ENCODE measurements around the gene SARM1. TPM values are rescaled to one million over a fixed set of nuclear protein-coding genes. Genes with fewer than 3 reads are reported as not detected.

SARM1 gene
- total RNA-seq, 2 donors from 2014 or later = 11.7 to 12.7 TPM

- intact Hi-C loops (cut with DNase I, micrococcal nuclease) = no loop called here
- ATAC-seq = no peak
- DNase-seq = no peak
These were observed 6.7 kb upstream of the SARM1 start, which contains the start of gene SEBOX for GRCh38 chr17:28364665-28365363. Gene SEBOX (minus strand): TSS chr17:28365199. CDS start chr17:28365151, 48 bp downstream.

DNA sequence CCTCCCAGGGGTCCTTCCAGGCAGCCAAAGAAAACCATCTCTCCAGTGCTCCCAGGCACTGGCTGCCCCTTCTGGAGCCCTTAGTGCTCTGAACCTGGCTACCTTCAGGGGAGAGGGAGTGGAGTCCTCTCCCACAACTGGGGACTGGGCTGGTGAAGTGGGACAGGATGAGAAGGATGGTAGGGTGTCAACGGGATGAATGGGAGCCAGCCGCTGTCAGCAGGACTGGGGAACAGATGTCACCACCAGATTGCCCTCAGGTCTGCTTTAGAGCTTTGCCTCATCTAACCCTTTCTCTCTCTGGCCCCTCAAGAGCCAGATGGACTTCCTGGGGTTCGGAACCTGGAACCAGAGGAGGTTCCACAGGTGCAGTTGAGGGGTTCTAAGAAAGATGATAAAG is 6.0 kb upstream of the SARM1 start:
- no peak for DNase-seq
- intact Hi-C loops (cut with DNase I, micrococcal nuclease) = no loop called here
- no peak for ATAC-seq

DNA sequence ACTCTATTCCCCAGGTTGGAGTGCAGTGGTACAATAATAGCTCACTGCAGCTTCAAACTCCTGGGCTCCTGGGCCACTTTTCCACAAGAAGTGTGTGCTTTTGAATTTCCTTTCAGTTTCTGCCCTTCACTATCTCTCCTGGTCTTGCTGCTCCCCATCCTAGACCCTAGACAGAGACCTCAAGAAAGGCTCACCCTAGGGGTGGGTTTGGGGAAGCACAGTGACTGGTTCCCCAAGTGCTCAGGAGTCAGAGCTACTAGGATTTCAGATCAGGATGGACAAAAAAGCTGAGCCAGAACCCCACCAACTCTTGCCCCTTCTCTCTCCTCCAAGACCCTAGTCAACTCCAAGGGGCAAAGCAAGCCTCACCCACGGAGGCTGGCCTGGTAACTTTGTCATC is 4.9 kb upstream of the SARM1 start:
- intact Hi-C loops (cut with DNase I, micrococcal nuclease) = no loop called here
- DNase-seq (no peak), ATAC-seq (no peak)

- no peak for ATAC-seq
- intact Hi-C loops (cut with DNase I, micrococcal nuclease) = no loop called here
- DNase-seq = no peak
These were observed 3.7 kb upstream of the SARM1 start for GRCh38 chr17:28367641-28368305.

DNA sequence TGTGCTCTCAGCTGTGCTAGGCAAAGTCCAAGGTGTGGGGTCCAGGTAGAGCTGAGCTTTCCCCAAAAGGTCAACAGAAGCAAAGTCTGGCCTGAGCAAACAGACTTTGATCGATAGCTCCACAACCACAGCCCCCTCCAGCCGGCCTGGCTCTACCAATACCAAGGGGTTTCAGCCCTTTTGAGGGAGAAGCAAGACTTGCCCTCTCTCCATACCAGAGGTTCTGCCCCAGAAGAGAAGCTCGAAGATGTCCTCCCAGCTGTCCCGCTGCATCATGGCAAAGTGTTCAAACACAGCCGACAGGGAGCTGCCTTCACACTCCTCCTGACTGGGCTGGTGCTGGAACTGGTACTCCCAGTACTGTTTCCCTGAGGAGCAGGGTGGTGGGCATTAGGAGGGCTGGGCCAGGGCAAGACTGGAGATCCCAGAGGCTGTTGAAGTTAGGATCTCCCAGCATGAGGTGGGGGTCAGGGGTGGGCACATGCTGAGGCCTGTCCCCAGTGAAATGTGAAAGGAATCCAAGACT is 3.1 kb upstream of the SARM1 start:
- no peak for DNase-seq
- intact Hi-C loops (cut with DNase I, micrococcal nuclease) = no loop called here
- no peak for ATAC-seq

DNA sequence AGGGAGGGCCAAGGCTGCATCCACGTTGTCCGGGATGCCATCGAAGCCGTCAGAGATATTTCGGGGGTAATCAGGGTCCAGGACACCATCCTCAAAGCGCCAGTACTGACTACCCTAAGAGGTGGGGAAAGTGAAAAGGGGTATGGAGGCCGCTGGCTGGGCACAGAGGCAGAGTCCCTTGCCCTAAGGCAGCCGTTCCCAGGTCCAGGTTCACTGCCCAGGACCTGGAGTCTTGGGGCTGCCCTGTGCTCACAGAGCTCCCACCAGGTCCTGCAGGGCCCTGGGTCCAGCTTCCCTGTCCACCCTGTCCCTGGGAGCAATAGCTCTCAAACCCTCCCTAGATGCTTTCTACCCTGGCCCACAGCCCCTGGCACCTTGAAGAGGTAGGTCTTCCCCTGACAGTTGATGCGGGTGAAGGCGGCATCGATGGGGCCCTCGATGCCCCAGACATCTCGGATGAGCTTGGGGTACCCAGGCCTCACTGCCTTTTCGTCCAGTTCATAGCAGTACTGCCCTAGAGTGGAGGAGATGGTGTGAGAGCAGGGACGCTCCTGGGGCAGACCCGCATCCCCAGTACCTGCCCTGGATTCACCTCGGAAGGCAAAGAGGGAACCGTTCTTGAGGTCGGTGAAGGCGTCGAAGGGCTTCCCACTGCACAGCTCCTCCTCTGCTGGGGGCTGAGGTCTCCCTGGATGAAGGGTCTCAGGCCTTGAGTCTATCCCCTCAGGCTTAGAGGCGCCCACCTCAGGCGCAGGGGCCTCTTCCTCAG is 2.4 kb upstream of the SARM1 start:
- ATAC-seq (no peak), DNase-seq (no peak)
- intact Hi-C loops (cut with DNase I, micrococcal nuclease) = no loop called here

DNA sequence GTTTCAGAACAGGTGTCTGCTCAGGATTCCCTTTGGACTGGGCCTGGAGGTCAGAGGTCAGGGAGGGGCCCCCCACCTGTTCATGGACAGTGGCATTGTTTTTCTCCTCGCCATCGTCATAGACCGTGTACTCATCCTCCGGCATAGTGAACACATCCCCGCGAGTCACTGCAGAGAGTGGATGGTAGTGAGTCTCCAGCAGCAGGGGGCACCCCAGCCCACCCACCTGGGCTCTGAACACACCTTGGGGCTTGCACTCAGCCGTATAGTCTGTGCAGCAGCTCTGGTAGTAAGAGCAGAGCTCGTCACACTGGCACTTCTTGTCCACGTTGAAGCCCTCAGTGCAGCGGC is 1.8 kb upstream of the SARM1 start:
- DNase-seq (no peak), ATAC-seq (no peak)
- intact Hi-C loops (cut with DNase I, micrococcal nuclease) = no loop called here

DNA sequence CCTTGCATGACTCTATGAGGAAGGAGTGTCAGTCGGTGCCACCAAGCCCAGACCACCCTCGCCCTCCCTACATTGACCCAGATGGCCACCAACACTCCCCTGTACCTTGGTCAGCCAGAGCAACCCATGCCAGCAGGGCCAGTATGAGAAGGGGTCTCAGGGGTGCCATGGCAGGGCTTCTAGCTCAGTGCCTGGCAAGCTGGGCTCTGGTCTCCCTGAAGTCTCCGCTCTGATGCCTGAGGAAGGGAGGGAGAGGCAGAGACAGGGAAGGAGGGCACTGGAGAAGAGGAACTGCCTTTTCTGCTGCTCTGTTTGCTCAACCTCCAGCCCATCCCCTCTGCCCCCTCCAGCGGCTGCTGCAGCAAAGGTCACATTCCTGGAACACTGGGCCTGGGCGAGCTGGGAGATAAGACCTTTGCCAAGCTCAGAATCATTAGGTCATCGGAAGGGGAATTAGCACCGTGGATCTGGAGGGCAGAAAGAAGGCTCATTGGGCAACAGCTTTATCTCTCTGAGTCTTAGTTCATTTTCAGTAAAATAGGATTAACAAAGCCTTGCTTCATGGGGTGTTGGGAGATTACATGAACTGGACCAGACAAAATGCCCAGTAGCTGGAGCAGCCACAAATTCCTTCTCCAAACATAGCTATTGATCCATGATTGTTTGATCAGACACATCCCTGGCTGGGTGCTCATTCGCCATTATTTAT is 1.3 kb upstream of the SARM1 start, which contains the start of gene VTN:
TSS of gene VTN (minus strand) at position 273 of the 709 bp plus-strand sequence. CDS start at position 169, 104 bp downstream.
- no peak for DNase-seq
- no peak for ATAC-seq
- intact Hi-C loops (cut with DNase I, micrococcal nuclease) = no loop called here

GRCh38 chr17:28370744-28371103 is 770 bp upstream of the SARM1 start:
- ATAC-seq (no peak), DNase-seq (no peak)
- intact Hi-C loops (cut with DNase I, micrococcal nuclease) = no loop called here

DNA sequence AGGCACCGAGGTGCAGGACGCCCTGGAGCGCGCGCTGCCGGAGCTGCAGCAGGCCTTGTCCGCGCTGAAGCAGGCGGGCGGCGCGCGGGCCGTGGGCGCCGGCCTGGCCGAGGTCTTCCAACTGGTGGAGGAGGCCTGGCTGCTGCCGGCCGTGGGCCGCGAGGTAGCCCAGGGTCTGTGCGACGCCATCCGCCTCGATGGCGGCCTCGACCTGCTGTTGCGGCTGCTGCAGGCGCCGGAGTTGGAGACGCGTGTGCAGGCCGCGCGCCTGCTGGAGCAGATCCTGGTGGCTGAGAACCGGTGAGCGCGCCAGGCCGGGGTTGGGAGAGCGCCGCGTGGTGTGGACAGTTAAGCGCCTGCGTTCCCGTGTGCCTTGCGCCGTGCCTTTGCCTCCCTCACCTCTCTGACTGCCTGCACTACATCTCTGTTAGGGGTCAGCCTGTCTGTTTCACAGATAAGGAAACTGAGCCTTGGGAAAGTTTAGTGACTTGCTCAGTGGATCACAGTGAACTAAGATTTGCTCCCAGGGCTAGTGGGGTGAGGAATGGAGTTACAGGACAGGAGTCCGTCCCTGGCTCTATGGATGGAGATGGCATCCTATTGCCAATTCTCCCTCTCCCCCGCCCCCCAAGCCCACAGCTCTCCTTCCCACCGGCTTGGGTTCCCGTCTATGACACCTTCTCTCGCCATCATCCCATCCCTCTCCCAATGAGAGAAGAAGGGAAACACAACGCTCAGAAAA is 880 bp downstream of the SARM1 start:
- no peak for ATAC-seq
- intact Hi-C loops (cut with DNase I, micrococcal nuclease) = no loop called here
- no peak for DNase-seq

- ATAC-seq (no peak), DNase-seq (no peak)
- intact Hi-C loops (cut with DNase I, micrococcal nuclease) = no loop called here
These were observed 1.4 kb downstream of the SARM1 start for GRCh38 chr17:28372945-28373274.

DNA sequence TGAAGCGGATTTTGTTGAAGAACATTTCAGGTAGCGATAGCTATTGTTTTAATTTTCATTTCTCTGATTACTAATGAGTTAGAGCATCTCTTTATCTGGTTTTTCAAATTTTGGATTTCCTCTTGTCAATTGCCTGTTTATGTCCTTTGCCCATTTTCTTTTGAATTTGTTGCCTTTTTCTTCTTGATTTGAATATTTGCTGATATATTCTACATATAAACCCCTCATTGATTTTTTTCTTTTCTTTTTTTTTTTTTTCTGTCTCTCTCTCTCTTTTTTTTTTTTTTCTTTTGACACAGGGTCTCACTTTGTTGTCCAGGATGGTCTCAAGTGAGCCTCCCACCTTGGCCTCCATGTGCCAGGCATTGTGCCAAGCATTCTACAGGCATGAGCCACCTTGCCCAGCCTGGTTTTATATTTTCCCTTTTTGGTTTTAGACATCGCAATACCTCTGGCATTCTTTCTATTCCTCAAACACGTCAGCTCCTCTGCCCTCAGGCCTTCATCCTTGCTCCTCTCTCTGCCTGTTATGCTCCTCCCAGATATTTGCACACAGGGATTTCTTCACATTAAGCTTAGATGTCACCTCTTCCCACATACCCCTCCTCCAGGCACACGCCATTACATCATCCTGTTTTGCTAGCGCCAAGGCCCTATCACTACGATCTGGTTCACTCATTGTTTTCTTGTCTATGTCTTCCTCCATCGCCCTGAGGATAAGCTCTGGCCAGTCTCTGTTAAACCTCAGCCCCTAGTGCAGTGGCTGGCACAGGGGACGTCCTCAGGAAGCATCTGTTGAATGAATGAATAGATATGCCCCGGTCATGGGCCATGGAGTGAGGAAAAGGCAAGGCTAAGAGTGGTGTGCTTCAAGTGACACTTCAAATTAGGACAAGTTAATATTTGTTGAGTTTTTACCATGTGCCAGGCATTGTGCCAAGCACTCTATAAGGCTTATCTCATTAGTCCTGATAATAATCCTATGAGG is 8.6 kb downstream of the SARM1 start:
- intact Hi-C loops (cut with DNase I, micrococcal nuclease) = no loop called here
- DNase-seq (no peak), ATAC-seq (no peak)

- peak; percentile 23 for ATAC-seq
- intact Hi-C loops (cut with DNase I, micrococcal nuclease) = no loop called here
- peak in 1 of 2 donors; percentile 56 for DNase-seq
These were observed 9.8 kb downstream of the SARM1 start for GRCh38 chr17:28381141-28381825.

DNA sequence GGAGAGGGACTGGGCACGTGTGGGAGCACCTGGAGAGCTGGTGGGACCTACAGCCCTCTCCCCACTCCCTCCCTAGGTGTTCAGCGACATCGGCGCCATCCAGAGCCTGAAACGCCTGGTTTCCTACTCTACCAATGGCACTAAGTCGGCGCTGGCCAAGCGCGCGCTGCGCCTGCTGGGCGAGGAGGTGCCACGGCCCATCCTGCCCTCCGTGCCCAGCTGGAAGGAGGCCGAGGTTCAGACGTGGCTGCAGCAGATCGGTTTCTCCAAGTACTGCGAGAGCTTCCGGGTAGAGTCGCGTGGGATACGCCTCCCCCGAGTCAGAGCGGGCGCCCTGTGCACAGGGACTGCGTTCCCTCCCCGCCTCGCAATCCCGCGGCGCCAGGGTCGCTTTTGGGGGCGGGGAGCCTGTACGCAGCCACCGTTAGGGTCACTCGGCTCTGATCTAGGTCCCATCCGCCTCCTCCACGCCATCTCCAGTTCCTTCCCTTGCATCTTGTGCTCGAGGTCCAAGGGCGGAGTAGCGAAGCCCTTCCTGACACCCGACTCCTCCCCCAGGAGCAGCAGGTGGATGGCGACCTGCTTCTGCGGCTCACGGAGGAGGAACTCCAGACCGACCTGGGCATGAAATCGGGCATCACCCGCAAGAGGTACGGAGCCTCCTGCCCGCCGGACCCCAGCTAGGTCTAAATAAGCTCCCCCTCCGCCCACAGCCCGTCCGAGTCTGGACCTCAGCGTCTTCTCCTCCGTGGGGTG is 13.0 kb downstream of the SARM1 start:
- intact Hi-C loops (cut with DNase I, micrococcal nuclease) = no loop called here
- ATAC-seq (peak; percentile 93), DNase-seq (peak; percentile 85 to 88)

DNA sequence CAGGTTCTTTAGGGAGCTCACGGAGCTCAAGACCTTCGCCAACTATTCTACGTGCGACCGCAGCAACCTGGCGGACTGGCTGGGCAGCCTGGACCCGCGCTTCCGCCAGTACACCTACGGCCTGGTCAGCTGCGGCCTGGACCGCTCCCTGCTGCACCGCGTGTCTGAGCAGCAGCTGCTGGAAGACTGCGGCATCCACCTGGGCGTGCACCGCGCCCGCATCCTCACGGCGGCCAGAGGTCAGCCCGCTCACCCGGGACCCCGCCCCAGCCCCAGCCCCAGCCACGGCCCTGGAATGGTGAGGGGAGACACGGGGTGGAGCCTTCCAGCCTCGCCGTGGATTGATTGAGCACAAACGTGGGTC is 13.5 kb downstream of the SARM1 start:
- DNase-seq (peak; percentile 48 to 51), ATAC-seq (peak; percentile 66)
- intact Hi-C loops (cut with DNase I, micrococcal nuclease) = no loop called here

- no peak for ATAC-seq
- intact Hi-C loops (cut with DNase I, micrococcal nuclease) = no loop called here
- DNase-seq = peak in 1 of 2 donors; percentile 14
These were observed 13.9 kb downstream of the SARM1 start for GRCh38 chr17:28385406-28385805.
